Activated T-cell treated with anti-CD3 and anti-CD28 coated beads, Interleukin-2, amount 50 U/mL, for 72 hours (primary cell): ENCODE results near the gene LRRC43. TPM values are rescaled to one million over a fixed set of nuclear protein-coding genes. Genes with fewer than 3 reads are reported as not detected.
"Not testable (repeated sequence)": the region's sequence is repeated elsewhere in the genome, so short reads cannot be mapped to it uniquely, and the experiment has no call there.

Experiments used
- ATAC-seq, 2 donors: fragments of 150-1000 bp; cut with Tn5 transposase; replicated peaks in 1 of 2; 2 replicates each; pipeline ENCODE4 v1.10.0; 2021; ENCODE audit warnings: moderate library complexity in 2 of 2, mild to moderate bottlenecking in 1 of 2
- DNase-seq, 2 donors: peaks; one replicate each; pipeline ENCODE4 v3.0.0; 2021 to 2022; ENCODE audit warnings: mixed read lengths in 1 of 2
- H3K27ac Mint-ChIP-seq: one replicate; pipeline ENCODE4 v1.8.0; 2022; ENCODE audit warnings: mild to moderate bottlenecking, moderate library complexity, mixed read lengths
- H3K27me3 Mint-ChIP-seq: one replicate; pipeline ENCODE4 v1.8.0; 2022; ENCODE audit warnings: low read depth, mixed read lengths
- H3K36me3 Mint-ChIP-seq, 2 donors: one replicate each; pipeline ENCODE4 v1.8.0; 2022; ENCODE audit warnings: mixed read lengths in 2 of 2, mild to moderate bottlenecking in 1 of 2; ENCODE audit not compliant: insufficient read depth in 2 of 2
- H3K4me1 Mint-ChIP-seq: one replicate; pipeline ENCODE4 v1.8.0; 2022; ENCODE audit warnings: low read depth, mixed read lengths
- H3K4me3 Mint-ChIP-seq, 2 donors: one replicate each; pipeline ENCODE4 v1.8.0; 2022; ENCODE audit warnings: mild to moderate bottlenecking in 2 of 2, mixed read lengths in 2 of 2, moderate library complexity in 2 of 2
- H3K9me3 Mint-ChIP-seq, 2 donors: one replicate each; pipeline ENCODE4 v1.8.0; 2022; ENCODE audit warnings: mixed read lengths in 2 of 2
- total RNA-seq, 2 donors: library from RNA; stranded (reverse); gene quantifications; one replicate each; pipeline ENCODE4 v1.2.3, GENCODE V29; 2022

LRRC43 gene
- total RNA-seq, 2 donors from 2014 or later, result 0.74 to 1.2 TPM

DNA sequence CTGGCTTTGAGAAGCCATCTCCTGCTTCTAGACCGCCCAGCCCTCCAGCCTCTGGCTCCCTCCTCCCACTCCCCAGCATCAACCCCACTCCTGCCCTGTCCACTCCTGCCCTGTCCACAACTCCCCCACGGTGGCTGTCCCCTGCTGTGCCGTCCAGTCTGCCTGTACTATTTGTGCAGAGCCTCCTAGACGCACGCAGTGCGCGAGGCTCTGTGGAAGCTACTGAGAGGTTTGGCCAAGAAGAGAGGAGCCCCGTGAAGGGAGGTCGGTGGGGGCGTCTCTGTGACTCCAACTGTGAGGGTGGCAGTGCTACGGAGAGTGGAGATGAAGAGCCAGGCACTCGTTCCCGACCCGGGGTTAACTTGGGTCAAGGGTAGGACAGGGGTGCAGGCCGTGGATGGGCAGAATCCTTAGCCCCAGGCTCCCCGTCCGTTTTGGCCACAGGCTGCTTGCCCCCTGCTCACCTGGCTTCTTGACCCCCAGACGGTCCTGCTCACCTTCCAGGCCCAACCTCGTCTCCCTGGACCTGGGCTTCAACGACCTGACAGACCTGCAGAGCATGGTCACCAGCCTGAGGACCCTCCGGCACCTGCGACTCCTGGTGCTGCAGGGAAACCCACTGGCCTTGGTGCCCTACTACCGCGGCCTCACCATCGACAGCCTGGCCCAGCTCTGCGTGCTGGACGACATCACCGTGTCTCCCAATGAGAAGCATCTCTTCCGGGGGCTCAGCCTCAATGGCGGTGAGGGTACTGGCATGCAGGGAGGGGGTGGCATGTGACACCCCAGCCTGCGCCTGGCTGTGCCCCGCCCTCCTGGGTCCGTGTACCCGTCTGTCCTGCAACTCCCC lies 6.9 kb downstream of the LRRC43 start:
- Mint-ChIP-seq H3K36me3 (no peaks in the 10 kb centered on the region), H3K9me3 (no peaks in the 10 kb centered on the region), H3K27me3 (peaks cover 2% of the 10 kb centered on the region), H3K4me3 (no peak overlapping the region), H3K4me1 (peaks cover 5% of the 10 kb centered on the region), H3K27ac (no peak overlapping the region)
- no peak for DNase-seq
- no peak for ATAC-seq

DNA sequence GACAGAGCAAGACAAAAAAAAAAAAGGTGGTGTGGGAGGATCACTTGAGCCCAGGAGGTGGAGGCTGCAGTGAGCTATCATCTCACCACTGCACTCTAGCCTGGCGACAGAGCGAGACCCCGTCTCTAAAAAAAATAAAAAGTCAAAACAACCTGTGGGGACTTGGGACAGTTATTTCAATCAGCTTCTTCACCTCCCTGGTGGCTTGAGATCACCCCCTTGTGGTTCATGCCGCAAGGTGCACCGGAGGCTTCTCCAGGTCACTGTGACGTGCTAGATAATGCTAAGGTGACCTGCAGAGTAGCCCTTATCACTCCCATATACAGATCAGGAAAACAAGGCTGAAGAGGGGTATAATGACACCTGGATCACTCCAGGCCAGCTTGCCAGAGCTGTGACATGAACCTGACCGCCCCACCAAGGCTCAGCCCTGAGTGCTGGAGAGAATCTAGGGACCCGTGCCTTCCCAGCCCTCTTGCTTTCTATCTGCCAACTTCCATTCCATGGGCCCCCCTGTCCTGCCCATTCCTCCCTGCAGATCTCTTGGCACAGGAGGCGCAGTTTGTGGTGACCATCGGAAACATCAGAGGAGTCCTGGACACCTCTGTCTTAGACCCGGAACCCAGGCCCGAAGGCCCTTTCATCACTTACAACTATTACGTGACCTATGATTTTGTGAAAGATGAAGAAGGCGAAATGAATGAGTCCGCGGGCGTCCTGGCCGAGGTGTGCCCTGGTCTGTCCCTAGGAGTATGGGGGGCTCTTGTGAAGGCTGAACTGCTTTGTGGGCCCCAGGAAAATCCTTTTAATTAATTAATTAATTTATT lies 8.1 kb downstream of the LRRC43 start:
- Mint-ChIP-seq H3K27me3 (no peaks in the 10 kb centered on the region), H3K9me3 (peaks cover 0 to 1% of the 10 kb centered on the region in 2 donors), H3K4me1 (peaks cover 5% of the 10 kb centered on the region), H3K36me3 (peaks cover 0 to 3% of the 10 kb centered on the region in 2 donors), H3K27ac (no peak overlapping the region), H3K4me3 (no peak overlapping the region)
- ATAC-seq (peak; percentile 90 to 91), DNase-seq (peak; percentile 76 to 83)

DNA sequence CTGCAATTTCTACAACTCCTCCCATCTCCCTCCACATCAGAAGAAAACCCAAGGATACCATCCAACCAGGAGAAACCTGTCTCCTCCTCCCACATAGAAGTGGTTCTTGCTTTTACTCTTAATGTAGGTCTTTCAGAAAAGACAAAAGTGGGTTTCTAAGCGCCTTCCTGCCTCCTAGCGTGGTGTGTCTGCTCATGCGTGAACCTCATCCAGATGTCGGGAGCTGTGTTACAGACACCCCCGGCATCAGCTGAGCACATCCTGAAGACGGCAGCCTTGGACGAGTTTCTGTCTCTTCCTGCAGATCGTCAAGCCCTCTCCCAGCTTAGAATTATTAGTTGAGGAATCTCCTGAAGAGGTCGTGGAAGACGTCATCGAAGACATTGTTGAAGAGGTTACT lies 9.5 kb downstream of the LRRC43 start:
- H3K27me3 Mint-ChIP-seq, result no peaks in the 10 kb centered on the region
- H3K27ac Mint-ChIP-seq, result no peak overlapping the region
- DNase-seq (no peak), ATAC-seq (no peak)
- peaks cover 0 to 1% of the 10 kb centered on the region in 2 donors for H3K9me3 Mint-ChIP-seq
- H3K36me3 Mint-ChIP-seq, result peaks cover 0 to 3% of the 10 kb centered on the region in 2 donors
- H3K4me1 Mint-ChIP-seq, result peaks cover 6% of the 10 kb centered on the region
- H3K4me3 Mint-ChIP-seq, result no peak overlapping the region

DNA sequence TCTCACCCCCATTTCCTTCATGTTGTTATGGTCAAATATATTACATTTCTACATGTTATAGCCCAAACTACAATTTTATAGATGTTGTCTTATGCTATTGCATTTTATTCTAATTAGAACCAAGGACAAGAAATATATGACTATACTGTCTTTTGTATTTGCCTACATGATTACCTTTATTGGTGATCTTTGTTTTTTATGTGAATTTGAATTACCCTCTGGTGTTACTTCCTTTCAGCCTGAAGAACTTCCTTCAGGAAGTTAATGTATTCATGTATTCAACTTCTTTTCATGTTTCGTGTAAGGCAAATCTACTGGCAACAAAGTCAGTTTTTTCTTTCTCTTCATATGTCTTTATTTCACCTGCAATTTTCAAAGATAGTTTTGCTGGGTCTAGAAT lies 11.9 kb downstream of the LRRC43 start:
- no peak for DNase-seq
- H3K27me3 Mint-ChIP-seq, result peaks cover 5% of the 10 kb centered on the region
- H3K27ac Mint-ChIP-seq, result no peak overlapping the region
- peaks cover 0 to 3% of the 10 kb centered on the region in 2 donors for H3K36me3 Mint-ChIP-seq
- no peak overlapping the region for H3K4me3 Mint-ChIP-seq
- no peak for ATAC-seq
- H3K9me3 Mint-ChIP-seq, result peaks cover 0 to 1% of the 10 kb centered on the region in 2 donors
- peaks cover 15% of the 10 kb centered on the region for H3K4me1 Mint-ChIP-seq

DNA sequence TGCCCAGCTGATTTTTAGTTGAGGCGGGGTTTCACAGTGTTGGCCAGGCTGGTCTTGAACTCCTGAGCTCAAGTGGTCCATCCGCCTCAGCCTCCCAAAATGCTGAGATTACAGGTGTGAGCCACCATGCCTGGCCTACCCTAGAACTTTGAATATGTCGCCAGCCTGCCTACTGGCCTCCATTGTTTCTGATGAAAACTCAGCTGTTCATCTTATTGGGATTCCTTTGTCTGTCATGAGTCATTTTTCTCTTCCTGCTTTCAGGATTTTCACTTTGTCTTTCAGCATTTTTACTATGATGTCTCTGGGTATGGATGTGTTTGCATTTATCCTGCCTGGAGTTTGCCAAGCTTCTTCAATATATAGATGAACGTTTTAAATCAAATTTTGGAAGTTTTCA lies 12.5 kb downstream of the LRRC43 start:
- Mint-ChIP-seq H3K36me3 (peaks cover 0 to 3% of the 10 kb centered on the region in 2 donors), H3K27ac (no peak overlapping the region)
- ATAC-seq, result no peak

DNA sequence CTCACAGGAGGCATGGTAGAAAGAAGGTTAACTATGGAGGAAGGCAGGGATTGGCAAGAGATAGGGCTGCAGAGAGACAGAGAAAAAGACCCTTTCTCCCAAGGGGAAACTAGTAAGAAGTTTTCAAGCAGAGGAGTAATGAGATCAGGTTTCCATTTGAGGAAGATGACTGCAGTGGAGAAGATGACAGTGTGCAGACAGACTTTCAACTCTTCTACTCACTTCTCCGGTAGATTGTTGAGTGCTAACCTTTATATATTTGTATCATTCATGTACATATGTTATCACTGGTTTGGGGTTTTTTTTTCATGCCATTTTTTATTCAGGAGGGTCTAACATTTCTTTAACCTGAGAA lies 14.7 kb downstream of the LRRC43 start:
- Mint-ChIP-seq H3K4me3 (peak overlapping the region; percentile 4 to 48), H3K36me3 (peaks cover 0 to 3% of the 10 kb centered on the region in 2 donors), H3K27me3 (peaks cover 19% of the 10 kb centered on the region), H3K4me1 (peaks cover 12% of the 10 kb centered on the region), H3K9me3 (peaks cover 0 to 1% of the 10 kb centered on the region in 2 donors), H3K27ac (no peak overlapping the region)
- no peak for DNase-seq
- peak; percentile 24 to 69 for ATAC-seq

More for the DNA sequence above, 12.5 kb downstream of the LRRC43 start:
- DNase-seq, result no peak
- Mint-ChIP-seq H3K4me3 (no peak overlapping the region), H3K9me3 (peaks cover 0 to 1% of the 10 kb centered on the region in 2 donors), H3K27me3 (peaks cover 11% of the 10 kb centered on the region), H3K4me1 (peaks cover 12% of the 10 kb centered on the region)

DNA sequence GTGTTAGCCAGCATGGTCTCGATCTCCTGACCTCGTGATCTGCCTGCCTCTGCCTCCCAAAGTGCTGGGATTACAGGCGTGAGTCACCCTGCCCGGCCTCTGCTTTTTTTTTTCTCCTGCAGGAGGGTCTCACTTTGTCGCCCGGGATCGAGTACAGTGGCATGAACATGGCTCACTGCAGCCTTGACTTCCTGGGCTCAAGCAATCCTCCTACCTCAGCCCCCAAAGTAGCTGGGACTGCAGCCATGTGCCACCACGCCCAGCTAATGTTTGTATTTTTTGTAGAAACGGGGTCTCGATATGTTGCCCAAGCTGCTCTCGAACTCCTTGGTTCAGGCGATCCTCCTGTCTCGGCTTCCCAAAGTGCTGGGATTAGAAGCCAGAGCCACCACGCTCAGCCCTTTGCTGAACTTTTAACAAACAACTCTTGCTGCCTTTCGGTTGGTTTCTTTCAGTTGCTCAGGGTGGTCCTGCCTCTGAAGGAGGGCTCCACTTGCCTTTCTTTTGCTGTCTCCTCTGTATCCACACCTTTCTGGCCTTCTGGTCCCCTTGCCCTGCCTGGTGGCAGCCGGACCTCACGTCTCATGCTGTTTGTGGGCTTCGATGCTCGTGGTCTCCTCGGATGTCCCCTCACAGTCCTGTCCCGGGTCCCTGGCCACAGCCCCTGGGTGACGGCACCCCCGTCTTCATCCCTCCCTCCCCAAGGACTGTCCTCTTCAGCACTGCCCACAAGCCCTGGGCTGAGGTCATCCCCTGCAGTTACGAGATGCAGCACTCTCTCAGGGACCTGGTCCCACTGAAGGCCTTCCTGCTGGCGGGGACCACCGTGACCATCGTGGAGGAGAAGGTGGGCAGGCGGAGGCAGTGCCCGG lies 16.8 kb downstream of the LRRC43 start:
- ATAC-seq, result no peak
- Mint-ChIP-seq H3K4me3 (no peak overlapping the region), H3K27ac (no peak overlapping the region), H3K9me3 (peaks cover 0 to 1% of the 10 kb centered on the region in 2 donors), H3K27me3 (peaks cover 30% of the 10 kb centered on the region), H3K4me1 (peaks cover 20% of the 10 kb centered on the region), H3K36me3 (peaks cover 0 to 3% of the 10 kb centered on the region in 2 donors)
- no peak for DNase-seq

DNA sequence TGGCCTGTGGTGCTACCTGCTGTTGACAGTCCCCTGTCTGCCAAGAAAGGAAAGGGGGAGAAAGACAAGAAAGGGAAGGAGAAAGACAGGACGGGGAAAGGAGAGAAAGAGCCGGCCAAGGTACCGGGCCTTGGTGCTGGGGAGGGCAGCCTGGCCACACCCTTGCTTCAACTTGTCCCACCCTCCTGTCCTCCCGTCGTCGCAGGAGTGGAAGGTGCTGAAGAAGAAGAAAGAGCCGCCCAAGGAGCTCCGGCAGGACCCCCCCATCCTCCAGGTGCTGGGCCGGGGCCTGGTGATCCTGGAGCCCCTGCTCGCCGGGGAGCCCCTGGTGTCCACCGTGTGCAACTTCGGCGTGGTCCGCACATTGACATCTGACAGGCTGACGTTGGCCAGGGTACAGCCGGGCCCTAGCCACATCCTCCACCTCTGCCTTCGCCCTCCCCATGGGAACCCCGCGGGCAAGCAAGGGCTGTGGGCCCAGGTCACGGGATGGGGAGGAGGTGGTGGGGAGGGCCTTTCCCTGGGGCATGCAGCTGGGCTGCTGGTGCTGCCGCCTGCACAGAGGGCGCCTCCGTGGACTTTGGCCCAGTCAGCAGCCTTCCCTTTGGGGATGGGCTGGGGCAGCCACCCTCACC lies 17.7 kb downstream of the LRRC43 start:
- DNase-seq (no peak), ATAC-seq (no peak)
- Mint-ChIP-seq H3K36me3 (peaks cover 0 to 1% of the 10 kb centered on the region in 2 donors), H3K4me1 (peaks cover 20% of the 10 kb centered on the region), H3K27me3 (peaks cover 36% of the 10 kb centered on the region), H3K27ac (no peak overlapping the region), H3K9me3 (no peaks in the 10 kb centered on the region), H3K4me3 (no peak overlapping the region)

DNA sequence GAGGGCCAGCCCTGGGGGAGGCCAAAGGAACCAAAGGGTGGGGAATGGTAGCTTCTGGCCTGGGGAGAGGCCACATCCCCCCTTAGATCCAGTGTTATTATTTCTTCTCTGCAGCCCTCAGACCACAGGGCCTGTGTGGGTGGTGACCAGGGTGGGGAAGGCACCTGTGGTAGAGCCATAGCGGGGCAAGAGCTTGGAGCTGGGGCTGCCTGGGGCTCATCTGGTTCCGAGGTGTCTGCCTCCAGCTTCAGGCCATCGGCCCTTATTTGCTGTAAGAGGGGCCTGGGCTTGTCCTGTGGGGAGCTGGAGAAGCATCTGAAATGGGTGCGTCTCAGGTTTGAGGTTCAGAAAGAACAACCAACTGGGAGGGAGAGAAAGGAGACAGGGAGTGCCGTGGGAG lies 18.5 kb downstream of the LRRC43 start:
- H3K27ac Mint-ChIP-seq, result no peak overlapping the region
- no peak for DNase-seq
- peaks cover 20% of the 10 kb centered on the region for H3K4me1 Mint-ChIP-seq
- no peak for ATAC-seq
- H3K9me3 Mint-ChIP-seq, result no peaks in the 10 kb centered on the region
- no peak overlapping the region for H3K4me3 Mint-ChIP-seq
- H3K36me3 Mint-ChIP-seq, result no peaks in the 10 kb centered on the region
- H3K27me3 Mint-ChIP-seq, result peaks cover 36% of the 10 kb centered on the region

DNA sequence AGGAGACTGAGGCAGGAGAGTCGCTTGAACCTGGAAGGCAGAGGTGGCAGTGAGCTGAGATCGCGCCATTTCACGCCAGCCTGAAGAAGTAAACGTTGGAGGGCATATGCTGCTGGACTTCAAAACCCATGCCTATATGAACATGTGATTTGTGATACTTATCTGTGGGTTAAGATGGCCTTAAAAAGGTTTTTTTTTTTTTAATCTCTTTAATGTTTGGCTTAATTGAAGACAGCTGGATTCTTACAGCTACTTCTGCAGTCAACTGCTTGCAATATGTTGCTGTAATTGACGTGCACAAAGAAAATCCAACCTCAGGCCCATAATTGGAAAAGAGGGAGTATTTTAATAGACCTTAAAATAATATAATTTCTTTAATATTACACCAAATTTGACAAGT lies 19.1 kb downstream of the LRRC43 start:
- no peaks in the 10 kb centered on the region for H3K9me3 Mint-ChIP-seq
- H3K27ac Mint-ChIP-seq, result no peak overlapping the region
- no peak for DNase-seq
- no peak overlapping the region for H3K4me3 Mint-ChIP-seq
- no peak for ATAC-seq
- H3K27me3 Mint-ChIP-seq, result peaks cover 36% of the 10 kb centered on the region
- peaks cover 20% of the 10 kb centered on the region for H3K4me1 Mint-ChIP-seq
- no peaks in the 10 kb centered on the region for H3K36me3 Mint-ChIP-seq

DNA sequence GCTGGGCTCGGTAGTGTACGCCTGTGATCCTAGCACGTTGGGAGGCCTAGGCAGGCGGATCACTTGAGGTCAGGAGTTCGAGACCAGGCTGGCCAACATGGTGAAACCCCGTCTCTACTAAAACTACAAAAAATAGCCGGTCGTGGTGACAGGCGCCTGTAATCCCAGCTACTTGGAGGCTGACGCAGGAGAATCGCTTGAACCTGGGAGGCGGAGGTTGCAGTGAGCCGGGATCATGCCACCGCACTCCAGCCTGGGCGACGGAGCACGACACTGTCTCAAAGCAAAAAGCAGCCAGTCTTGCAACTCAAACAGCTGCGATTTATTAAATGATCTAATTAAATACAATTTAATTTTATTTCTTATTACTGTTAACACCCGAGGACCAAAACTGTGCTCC lies 19.9 kb downstream of the LRRC43 start:
- Mint-ChIP-seq H3K27me3 (peaks cover 36% of the 10 kb centered on the region), H3K4me3 (peak overlapping the region; percentile 89 to 94), H3K4me1 (peaks cover 15% of the 10 kb centered on the region)
- not testable (repeated sequence) for H3K27ac Mint-ChIP-seq, H3K36me3 Mint-ChIP-seq, DNase-seq, ATAC-seq, H3K9me3 Mint-ChIP-seq
